ENCODE results near the gene MGST2. TPM values are rescaled to one million over a fixed set of nuclear protein-coding genes. Genes with fewer than 3 reads are reported as not detected.

Gene MGST2
- total and polyA plus RNA-seq, 7 experiments from 2014 or later = 1.4 to 37.3 (median 2.5) TPM

DNA sequence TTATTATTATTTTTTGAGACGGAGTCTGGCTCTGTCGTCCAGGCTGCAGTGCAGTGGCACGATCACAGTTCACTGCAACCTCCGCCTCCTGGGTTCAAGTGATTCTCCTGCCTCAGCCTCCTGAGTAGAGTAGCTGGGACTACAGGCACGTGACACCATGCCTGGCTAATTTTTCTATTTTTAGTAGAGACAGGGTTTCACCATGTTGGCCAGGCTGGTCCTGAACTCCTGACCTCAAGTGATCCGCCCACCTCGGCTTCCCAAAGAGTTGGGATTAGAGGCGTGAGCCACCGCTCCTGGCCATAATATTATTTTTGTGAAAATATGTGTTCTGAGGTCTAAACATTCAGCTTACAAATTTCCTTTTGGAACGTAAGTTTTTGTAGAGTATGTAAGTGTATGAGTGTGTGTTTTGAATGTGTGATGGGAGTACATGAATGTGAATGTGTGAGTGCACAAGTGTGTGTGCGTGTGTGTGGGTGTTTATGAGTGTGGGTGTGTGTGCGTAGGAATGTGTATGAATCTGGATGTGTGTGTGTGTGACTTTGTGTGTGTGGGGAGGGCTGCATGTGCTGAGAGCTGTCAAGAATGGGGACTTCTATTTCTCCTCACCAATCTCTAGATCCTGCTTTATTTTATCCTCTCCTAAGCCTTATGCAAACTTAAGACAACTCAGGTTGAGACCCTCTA, 5.7 kb upstream of the MGST2 start:
- H3K4me1 Mint-ChIP-seq = peaks cover 17 to 45% (median 18%) of the 10 kb centered on the region in 7 donors
- H3K4me1 ChIP-seq (ENCODE audit: control insufficient read depth in 2 of 2, insufficient read depth in 2 of 2, low read length in 2 of 2) = peaks cover 0 to 5% of the 10 kb centered on the region in 2 donors
- peak overlapping the region in 1 of 9 donors; percentile 8 for H3K27ac Mint-ChIP-seq
- H3K27me3 ChIP-seq (ENCODE audit: control insufficient read depth in 2 of 2, insufficient read depth in 2 of 2, low read length in 2 of 2) = no peaks in the 10 kb centered on the region
- H3K27me3 Mint-ChIP-seq = peaks cover 0 to 5% (median 0%) of the 10 kb centered on the region in 5 donors
- H3K4me3 ChIP-seq (ENCODE audit: low read length) = no peak overlapping the region
- intact Hi-C loops (cut with micrococcal nuclease) = loop anchor here (5.0 to 10.0 kb wide), 12 partner anchors 42 to 955 kb away; partner anchors contain the start of genes ELF2 (in 1 of the 2), MAML3 (in 1 of the 2), NAA15 (in 1 of the 2) and NDUFC1 (in 1 of the 2)
- H3K4me3 Mint-ChIP-seq = no peak overlapping the region
- H3K36me3 ChIP-seq (ENCODE audit: control insufficient read depth in 2 of 3, insufficient read depth in 3 of 3, low read length in 3 of 3) = no peaks in the 10 kb centered on the region
- H3K27ac ChIP-seq (ENCODE audit: low read depth, low read length) = no peak overlapping the region
- peaks cover 0 to 7% (median 0%) of the 10 kb centered on the region in 5 donors for H3K36me3 Mint-ChIP-seq
- no peaks in the 10 kb centered on the region for H3K9me3 Mint-ChIP-seq
- POLR2A ChIA-PET = no interaction called here
- ATAC-seq = no peak
- DNase-seq = no peak
- no peaks in the 10 kb centered on the region for H3K9me3 ChIP-seq (ENCODE audit: control insufficient read depth in 2 of 3, low read length in 3 of 3)
- CTCF ChIA-PET = interaction anchor here (0.7 to 1.0 kb wide), 3 partner anchors 8 to 14 kb away, joined by 3 to 8 read pairs (median 3); no protein-coding TSS in a partner anchor

DNA sequence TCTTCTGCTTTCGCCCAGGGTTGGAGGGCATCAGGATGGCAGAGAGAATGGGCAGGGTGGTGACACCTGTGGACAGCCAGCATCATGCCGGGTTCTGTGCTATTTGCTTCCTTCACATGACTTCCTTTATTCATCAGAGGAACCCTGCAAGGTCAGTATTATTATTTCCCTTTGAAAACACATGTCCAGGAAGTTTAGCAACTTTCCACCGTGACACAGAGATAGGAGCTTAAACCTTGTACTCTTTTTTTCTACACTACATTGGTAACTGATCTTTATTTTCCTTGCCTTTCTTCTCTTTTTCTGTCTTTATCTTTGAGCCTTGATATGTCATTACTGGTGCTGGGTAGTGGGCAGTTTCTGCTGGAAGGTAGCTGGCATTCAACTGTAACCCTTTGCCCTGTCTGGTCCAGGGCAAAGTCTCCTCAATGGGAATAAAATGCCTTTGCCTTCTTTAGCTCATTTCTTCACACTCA, 5.0 kb upstream of the MGST2 start:
- ATAC-seq (peak; percentile 60), DNase-seq (no peak)
- Mint-ChIP-seq H3K27ac (peak overlapping the region in 2 of 9 donors; percentile 1 to 41), H3K4me3 (no peak overlapping the region), H3K9me3 (no peaks in the 10 kb centered on the region), H3K27me3 (peaks cover 0 to 5% (median 0%) of the 10 kb centered on the region in 5 donors), H3K36me3 (peaks cover 0 to 7% (median 0%) of the 10 kb centered on the region in 5 donors), H3K4me1 (peaks cover 21 to 49% (median 23%) of the 10 kb centered on the region in 7 donors)
- Histone ChIP-seq H3K4me1 (ENCODE audit: control insufficient read depth in 2 of 2, insufficient read depth in 2 of 2, low read length in 2 of 2) (peaks cover 0 to 5% of the 10 kb centered on the region in 2 donors), H3K27ac (ENCODE audit: low read depth, low read length) (no peak overlapping the region), H3K9me3 (ENCODE audit: control insufficient read depth in 2 of 3, low read length in 3 of 3) (no peaks in the 10 kb centered on the region), H3K4me3 (ENCODE audit: low read length) (no peak overlapping the region), H3K27me3 (ENCODE audit: control insufficient read depth in 2 of 2, insufficient read depth in 2 of 2, low read length in 2 of 2) (no peaks in the 10 kb centered on the region), H3K36me3 (ENCODE audit: control insufficient read depth in 2 of 3, insufficient read depth in 3 of 3, low read length in 3 of 3) (no peaks in the 10 kb centered on the region)
- intact Hi-C loops (cut with micrococcal nuclease) = no loop called here
- CTCF ChIA-PET = interaction anchor here (1.0 kb wide), 1 partner anchor 9 kb away, joined by 8 read pairs; no protein-coding TSS in a partner anchor
- POLR2A ChIA-PET = no interaction called here

DNA sequence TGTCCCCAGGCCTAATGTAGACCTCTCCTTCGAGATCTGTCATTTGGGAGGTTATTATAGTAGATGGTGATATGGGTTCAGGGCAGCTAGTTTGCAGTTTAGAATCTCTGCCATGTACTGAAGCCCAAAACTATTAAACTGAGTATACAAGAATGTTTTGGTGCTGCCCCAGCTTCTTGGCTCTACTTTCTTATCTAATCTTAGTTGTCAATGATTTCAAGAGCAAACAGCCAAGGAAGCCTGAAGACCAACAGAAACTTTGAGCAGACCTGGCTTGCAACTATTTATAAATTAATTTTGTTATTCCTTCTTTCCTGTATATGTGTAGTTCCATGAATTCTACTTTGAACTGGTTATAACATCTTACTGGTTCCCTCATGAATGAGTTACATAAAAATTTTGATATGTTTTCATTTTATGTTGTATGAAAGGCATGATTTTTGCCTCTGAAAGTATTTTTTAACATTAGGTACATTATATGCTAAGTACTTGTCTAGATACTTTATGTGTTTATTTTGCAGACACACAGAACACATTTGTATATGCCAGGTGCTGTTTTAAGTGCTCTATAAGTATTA, 2.0 kb upstream of the MGST2 start:
- no peaks in the 10 kb centered on the region for H3K9me3 ChIP-seq (ENCODE audit: control insufficient read depth in 2 of 3, low read length in 3 of 3)
- H3K27ac ChIP-seq (ENCODE audit: low read depth, low read length) = no peak overlapping the region
- no peaks in the 10 kb centered on the region for H3K36me3 ChIP-seq (ENCODE audit: control insufficient read depth in 2 of 3, insufficient read depth in 3 of 3, low read length in 3 of 3)
- intact Hi-C loops (cut with micrococcal nuclease) = no loop called here
- DNase-seq (no peak), ATAC-seq (no peak)
- peaks cover 15 to 46% (median 20%) of the 10 kb centered on the region in 7 donors for H3K4me1 Mint-ChIP-seq
- no peak overlapping the region for H3K4me3 ChIP-seq (ENCODE audit: low read length)
- CTCF ChIA-PET = interaction anchor here (1.4 to 1.8 kb wide), 2 partner anchors 8 to 12 kb away, joined by 5 to 6 read pairs; no protein-coding TSS in a partner anchor
- H3K4me3 Mint-ChIP-seq = no peak overlapping the region
- no peaks in the 10 kb centered on the region for H3K27me3 Mint-ChIP-seq
- H3K36me3 Mint-ChIP-seq = peaks cover 0 to 22% (median 0%) of the 10 kb centered on the region in 5 donors
- H3K9me3 Mint-ChIP-seq = no peaks in the 10 kb centered on the region
- peak overlapping the region in 1 of 9 donors; percentile 57 for H3K27ac Mint-ChIP-seq
- H3K27me3 ChIP-seq (ENCODE audit: control insufficient read depth in 2 of 2, insufficient read depth in 2 of 2, low read length in 2 of 2) = no peaks in the 10 kb centered on the region
- H3K4me1 ChIP-seq (ENCODE audit: control insufficient read depth in 2 of 2, insufficient read depth in 2 of 2, low read length in 2 of 2) = peaks cover 0 to 9% of the 10 kb centered on the region in 2 donors
- POLR2A ChIA-PET = no interaction called here

DNA sequence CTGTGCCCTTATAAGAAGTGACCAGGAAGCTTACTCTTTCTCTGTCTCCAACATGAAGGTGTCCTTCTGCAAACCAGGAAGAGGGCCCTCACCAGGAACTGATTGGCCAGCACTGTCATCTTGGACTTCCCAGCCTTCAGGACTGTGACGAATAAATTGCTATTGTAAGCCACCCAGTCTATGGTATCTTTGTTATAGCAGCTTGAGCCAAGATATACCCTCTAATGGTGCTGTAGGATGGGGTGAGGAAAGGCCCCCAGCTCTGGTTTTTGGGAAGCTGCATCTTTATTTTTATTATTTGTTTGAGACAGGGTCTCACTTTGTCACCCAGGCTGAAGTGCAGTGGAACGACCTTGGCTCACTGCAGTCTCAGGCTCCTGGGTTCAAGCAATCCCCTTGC, 1.2 kb upstream of the MGST2 start:
- H3K27ac Mint-ChIP-seq = peak overlapping the region in 1 of 9 donors; percentile 57
- no peak for ATAC-seq
- Histone ChIP-seq H3K27ac (ENCODE audit: low read depth, low read length) (no peak overlapping the region), H3K27me3 (ENCODE audit: control insufficient read depth in 2 of 2, insufficient read depth in 2 of 2, low read length in 2 of 2) (no peaks in the 10 kb centered on the region), H3K36me3 (ENCODE audit: control insufficient read depth in 2 of 3, insufficient read depth in 3 of 3, low read length in 3 of 3) (no peaks in the 10 kb centered on the region), H3K4me3 (ENCODE audit: low read length) (no peak overlapping the region), H3K4me1 (ENCODE audit: control insufficient read depth in 2 of 2, insufficient read depth in 2 of 2, low read length in 2 of 2) (peaks cover 0 to 9% of the 10 kb centered on the region in 2 donors), H3K9me3 (ENCODE audit: control insufficient read depth in 2 of 3, low read length in 3 of 3) (no peaks in the 10 kb centered on the region)
- H3K4me1 Mint-ChIP-seq = peaks cover 15 to 47% (median 19%) of the 10 kb centered on the region in 7 donors
- no peaks in the 10 kb centered on the region for H3K27me3 Mint-ChIP-seq
- intact Hi-C loops (cut with micrococcal nuclease) = no loop called here
- peaks cover 0 to 26% (median 0%) of the 10 kb centered on the region in 5 donors for H3K36me3 Mint-ChIP-seq
- H3K9me3 Mint-ChIP-seq = peaks cover 0 to 2% (median 0%) of the 10 kb centered on the region in 11 donors
- DNase-seq = no peak
- H3K4me3 Mint-ChIP-seq = no peak overlapping the region
- ChIA-PET CTCF (interaction anchor here (1.8 kb wide), 1 partner anchor 8 kb away, joined by 6 read pairs; no protein-coding TSS in a partner anchor), POLR2A (no interaction called here)

DNA sequence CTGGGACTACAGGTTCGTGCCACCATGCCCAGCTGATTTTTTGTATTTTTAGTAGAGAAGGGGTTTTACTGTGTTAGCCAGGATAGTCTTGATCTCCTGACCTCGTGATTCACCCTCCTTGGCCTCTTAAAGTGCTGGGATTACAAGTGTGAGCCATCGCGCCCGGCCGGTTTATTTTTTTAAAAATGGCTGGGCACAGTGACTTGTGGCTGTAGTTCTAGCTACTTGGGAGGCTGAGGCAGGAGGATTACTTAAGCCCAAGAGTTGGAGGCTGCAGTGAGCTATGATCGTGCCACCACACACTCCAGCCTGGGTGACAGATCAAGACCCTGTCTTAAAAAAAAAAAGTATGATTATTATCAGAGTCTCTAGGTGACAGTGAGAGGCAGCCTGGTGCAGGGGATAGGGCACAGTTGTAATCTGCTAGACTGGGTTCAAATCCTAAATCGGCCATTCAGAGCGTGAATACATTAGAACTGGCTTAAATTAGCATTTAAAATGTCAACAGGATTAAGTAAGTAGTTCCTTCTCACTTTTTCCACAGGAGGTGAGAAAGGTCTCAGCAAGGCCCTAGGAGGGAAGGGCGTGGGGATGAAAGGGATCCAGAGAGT, 435 bp upstream of the MGST2 start:
- Histone ChIP-seq H3K27ac (ENCODE audit: low read depth, low read length) (peak overlapping the region; percentile 42), H3K4me3 (ENCODE audit: low read length) (peak overlapping the region; percentile 64), H3K4me1 (ENCODE audit: control insufficient read depth in 2 of 2, insufficient read depth in 2 of 2, low read length in 2 of 2) (peaks cover 0 to 9% of the 10 kb centered on the region in 2 donors), H3K36me3 (ENCODE audit: control insufficient read depth in 2 of 3, insufficient read depth in 3 of 3, low read length in 3 of 3) (no peaks in the 10 kb centered on the region), H3K27me3 (ENCODE audit: control insufficient read depth in 2 of 2, insufficient read depth in 2 of 2, low read length in 2 of 2) (no peaks in the 10 kb centered on the region), H3K9me3 (ENCODE audit: control insufficient read depth in 2 of 3, low read length in 3 of 3) (no peaks in the 10 kb centered on the region)
- peaks cover 0 to 25% (median 0%) of the 10 kb centered on the region in 5 donors for H3K36me3 Mint-ChIP-seq
- peaks cover 0 to 2% (median 0%) of the 10 kb centered on the region in 11 donors for H3K9me3 Mint-ChIP-seq
- intact Hi-C loops (cut with micrococcal nuclease) = loop anchor here in 1 of 2 donors (5.0 kb wide), 2 partner anchors 577 to 857 kb away; partner anchors contain the start of gene ELMOD2
- H3K27me3 Mint-ChIP-seq = no peaks in the 10 kb centered on the region
- peak overlapping the region; percentile 49 to 95 (median 88) for H3K27ac Mint-ChIP-seq
- DNase-seq (no peak), ATAC-seq (no peak)
- H3K4me1 Mint-ChIP-seq = peaks cover 15 to 49% (median 19%) of the 10 kb centered on the region in 7 donors
- POLR2A ChIA-PET = no interaction called here
- CTCF ChIA-PET = interaction anchor here (1.8 kb wide), 1 partner anchor 9 kb away, joined by 6 read pairs; no protein-coding TSS in a partner anchor
- peak overlapping the region; percentile 90 to 99 (median 94) for H3K4me3 Mint-ChIP-seq

DNA sequence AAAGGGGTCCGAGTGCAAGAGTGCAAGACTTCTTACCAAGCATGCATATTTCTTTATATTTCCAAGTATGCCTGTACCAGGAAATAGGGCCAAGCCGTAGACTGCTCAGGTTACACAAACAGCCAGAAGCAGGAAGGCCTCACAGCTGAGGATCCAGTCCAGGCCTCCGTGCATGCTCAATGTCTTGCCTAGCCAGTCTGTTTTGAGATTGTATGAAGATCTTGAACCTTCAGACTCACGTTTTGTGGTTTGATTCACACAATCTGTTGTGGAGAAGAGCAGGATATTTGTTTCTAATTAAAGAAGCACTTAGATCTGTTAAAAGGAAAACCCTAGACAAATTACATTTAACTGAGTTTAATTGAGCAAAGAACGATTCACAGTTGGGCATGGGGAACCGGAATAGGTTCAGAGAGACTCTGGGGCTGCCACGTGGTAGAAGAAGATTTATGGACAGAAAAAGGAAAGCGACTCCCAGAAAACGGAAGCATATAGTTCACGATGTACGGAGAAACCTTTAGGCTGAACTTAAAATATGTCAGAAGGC, 1.2 kb downstream of the MGST2 start:
- intact Hi-C loops (cut with micrococcal nuclease) = loop anchor here in 1 of 2 donors (1.0 to 5.0 kb wide), 4 partner anchors 10 to 855 kb away; partner anchors contain the start of gene ELMOD2
- ATAC-seq (peak; percentile 35), DNase-seq (peak in 3 of 9 donors; percentile 5 to 30 (median 6))
- peaks cover 0 to 20% (median 0%) of the 10 kb centered on the region in 5 donors for H3K36me3 Mint-ChIP-seq
- peaks cover 15 to 45% (median 19%) of the 10 kb centered on the region in 7 donors for H3K4me1 Mint-ChIP-seq
- CTCF ChIA-PET = interaction anchor here (0.6 to 0.8 kb wide), 2 partner anchors 11 to 584 kb away, joined by 3 read pairs; no protein-coding TSS in a partner anchor
- H3K4me1 ChIP-seq (ENCODE audit: control insufficient read depth in 2 of 2, insufficient read depth in 2 of 2, low read length in 2 of 2) = peaks cover 0 to 9% of the 10 kb centered on the region in 2 donors
- H3K4me3 ChIP-seq (ENCODE audit: low read length) = peak overlapping the region; percentile 64
- no peaks in the 10 kb centered on the region for H3K36me3 ChIP-seq (ENCODE audit: control insufficient read depth in 2 of 3, insufficient read depth in 3 of 3, low read length in 3 of 3)
- H3K27me3 Mint-ChIP-seq = no peaks in the 10 kb centered on the region
- H3K27ac Mint-ChIP-seq = peak overlapping the region in 8 of 9 donors; percentile 9 to 95 (median 80)
- POLR2A ChIA-PET = interaction anchor here (0.6 kb wide), 1 partner anchor 137 kb away, joined by 5 read pairs; no protein-coding TSS in a partner anchor
- no peak overlapping the region for H3K27ac ChIP-seq (ENCODE audit: low read depth, low read length)
- peaks cover 0 to 2% (median 0%) of the 10 kb centered on the region in 11 donors for H3K9me3 Mint-ChIP-seq
- no peaks in the 10 kb centered on the region for H3K27me3 ChIP-seq (ENCODE audit: control insufficient read depth in 2 of 2, insufficient read depth in 2 of 2, low read length in 2 of 2)
- H3K4me3 Mint-ChIP-seq = peak overlapping the region; percentile 90 to 99 (median 94)
- H3K9me3 ChIP-seq (ENCODE audit: control insufficient read depth in 2 of 3, low read length in 3 of 3) = no peaks in the 10 kb centered on the region
